HCT116 (cell line): Measurements from ENCODE around the gene HIVEP1. TPM values are rescaled to one million over a fixed set of nuclear protein-coding genes. Genes with fewer than 3 reads are reported as not detected.

Experiments used
- ATAC-seq: fragments of 200-7000 bp; cut with Tn5 transposase; 2 replicates; pipeline ENCODE4 v1.9.1; 2020; ENCODE audit warnings: mild to moderate bottlenecking, moderate library complexity
- BruUV-seq: library from RNA; stranded (reverse); fragments of 400-500 nt; replicated peaks from 2 replicates; lab custom pipeline; 2021; lab: Mats Ljungman, UMichigan
- CTCF ChIA-PET: fragments of 300-600 bp; sonication (Branson Sonifier 250); formaldehyde crosslinking; loops from one replicate; lab custom pipeline; 2021; ENCODE audit warnings: antibody characterized with exemption; lab: Charles Lee
- POLR2A ChIA-PET: fragments of 300-600, 350-600 bp; sonication (Branson Sonifier 250); formaldehyde crosslinking; loops from one replicate; lab custom pipeline; 2021; ENCODE audit warnings: antibody characterized with exemption; lab: Charles Lee
- RAD21 ChIA-PET, 2 experiments: fragments of 300-600 bp; sonication (Branson Sonifier 250); formaldehyde crosslinking; loops; one replicate each; lab custom pipeline; 2023; ENCODE audit warnings: low total read pairs in 2 of 2; ENCODE audit not compliant: uncharacterized antibody in 2 of 2, unreplicated experiment in 2 of 2, low non-redundant PET in 1 of 2; lab: Charles Lee
- DNase-seq: peaks from one replicate; pipeline ENCODE4 v3.0.0-alpha.2; 2010; ENCODE audit warnings: low read depth, low spot score
- H2AFZ ChIP-seq: fragments of 200-600 bp; shearing (Covaris generic), sonication (generic); 2 replicates; pipeline ENCODE4 v1.6.1; 2017; ENCODE audit warnings: low read depth, mixed run types, mixed read lengths, antibody characterized with exemption, low read length; ENCODE audit not compliant: poor library complexity, severe bottlenecking
- H3K27ac ChIP-seq: 2 replicates; pipeline ENCODE4 v1.5.1; 2012; ENCODE audit warnings: low read depth, low read length
- H3K27me3 ChIP-seq: fragments of 200-600 bp; sonication (generic); 2 replicates; pipeline ENCODE4 v1.6.1; 2016; ENCODE audit warnings: mixed run types, low read length, mixed read lengths; ENCODE audit not compliant: insufficient read depth
- H3K36me3 ChIP-seq, 2 experiments: fragments of 200-500 bp in 1 of 2; fragments of 200-600 bp in 1 of 2; sonication (Bioruptor generic) in 1 of 2; sonication (generic) in 1 of 2; 2 replicates each; pipeline versions ENCODE4 v1.5.1 to v1.6.1; 2014 to 2016; ENCODE audit warnings: low read length in 2 of 2, inconsistent platforms in 1 of 2, mixed read lengths in 1 of 2, mixed run types in 1 of 2; ENCODE audit not compliant: insufficient read depth in 2 of 2, control insufficient read depth in 1 of 2
- H3K4me1 ChIP-seq, 2 experiments: fragments of 200-600 bp in 1 of 2; sonication (generic) in 1 of 2; 2 replicates each; pipeline versions ENCODE4 v1.5.1 to v1.6.1; 2012 to 2017; ENCODE audit warnings: low read length in 2 of 2, inconsistent platforms in 1 of 2, mild to moderate bottlenecking in 1 of 2, mixed read lengths in 1 of 2, mixed run types in 1 of 2, moderate library complexity in 1 of 2; ENCODE audit not compliant: insufficient read depth in 2 of 2, control insufficient read depth in 1 of 2
- H3K4me2 ChIP-seq: fragments of 200-600 bp; sonication (generic); 2 replicates; pipeline ENCODE4 v1.6.1; 2017; ENCODE audit warnings: mixed run types, low read length, mixed read lengths
- H3K4me3 ChIP-seq, 2 experiments: fragments of 200-600 bp in 1 of 2; sonication (generic) in 1 of 2; replicated peaks in 1 of 2; 2 replicates each; pipeline ENCODE4 v1.5.1; 2011 to 2016; ENCODE audit warnings: low read length in 2 of 2, control low read depth in 1 of 2, low read depth in 1 of 2, mild to moderate bottlenecking in 1 of 2, mixed read lengths in 1 of 2, mixed run types in 1 of 2
- H3K79me2 ChIP-seq: fragments of 200-600 bp; sonication (generic); 2 replicates; pipeline ENCODE4 v1.6.1; 2017; ENCODE audit warnings: mild to moderate bottlenecking, mixed run types, low read length, moderate library complexity, mixed read lengths; ENCODE audit not compliant: insufficient read depth
- H3K9ac ChIP-seq: fragments of 200-600 bp; sonication (generic); 2 replicates; pipeline ENCODE4 v1.6.1; 2016; ENCODE audit warnings: low read length, mixed read lengths
- H3K9me2 ChIP-seq: fragments of 200-600 bp; sonication (generic), shearing (Covaris generic); 2 replicates; pipeline ENCODE4 v1.6.1; 2017; ENCODE audit warnings: mixed run types, mild to moderate bottlenecking, moderate library complexity; ENCODE audit not compliant: insufficient read depth
- H3K9me3 ChIP-seq, 2 experiments: fragments of 200-500 bp in 1 of 2; fragments of 200-600 bp in 1 of 2; sonication (Bioruptor generic) in 1 of 2; sonication (generic) in 1 of 2; 2 replicates each; pipeline ENCODE4 v1.6.1; 2014 to 2017; ENCODE audit warnings: low read length in 2 of 2, mixed read lengths in 2 of 2, inconsistent platforms in 1 of 2, low read depth in 1 of 2, mild to moderate bottlenecking in 1 of 2, mixed run types in 1 of 2, moderate library complexity in 1 of 2; ENCODE audit not compliant: control insufficient read depth in 1 of 2, insufficient read depth in 1 of 2
- H4K20me1 ChIP-seq: fragments of 200-600 bp; sonication (generic), shearing (Covaris generic); 2 replicates; pipeline ENCODE4 v1.6.1; 2017; ENCODE audit warnings: mixed run types, mild to moderate bottlenecking, moderate library complexity; ENCODE audit not compliant: insufficient read depth
- EGR1 ChIP-seq: IDR thresholded peaks from 2 replicates; pipeline ENCODE4 v1.6.1; 2012; ENCODE audit warnings: low read depth
- FOSL1 ChIP-seq: IDR thresholded peaks from 2 replicates; pipeline ENCODE4 v1.6.1; 2012; ENCODE audit warnings: low read depth
- MAX ChIP-seq: IDR thresholded peaks from 2 replicates; pipeline ENCODE4 v1.6.1; 2012
- RAD21 ChIP-seq: IDR thresholded peaks from 2 replicates; pipeline ENCODE4 v1.6.1; 2012; ENCODE audit warnings: low read depth, mild to moderate bottlenecking
- REST ChIP-seq: IDR thresholded peaks from 2 replicates; pipeline ENCODE4 v1.6.1; 2012; ENCODE audit warnings: low read depth
- SIN3A ChIP-seq: IDR thresholded peaks from 2 replicates; pipeline ENCODE4 v1.6.1; 2012; ENCODE audit warnings: low read depth
- SP1 ChIP-seq: IDR thresholded peaks from 2 replicates; pipeline ENCODE4 v1.6.1; 2012; ENCODE audit warnings: low read depth
- SRF ChIP-seq: IDR thresholded peaks from 2 replicates; pipeline ENCODE4 v1.6.1; 2012; ENCODE audit warnings: low read depth
- ZBTB33 ChIP-seq: IDR thresholded peaks from 2 replicates; pipeline ENCODE4 v1.6.1; 2011; ENCODE audit warnings: mild to moderate bottlenecking, low read length, moderate library complexity; ENCODE audit not compliant: insufficient replicate concordance; ENCODE audit errors: extremely low read depth
- intact Hi-C: fragments of 100-400 bp; cut with micrococcal nuclease; formaldehyde crosslinking; loops from 2 replicates; pipeline ENCODE4 v1.10.0; 2022
- total RNA-seq: library from RNA; stranded (reverse); gene quantifications from one replicate; pipeline ENCODE4 v1.2.1, GENCODE V29; 2021; ENCODE audit not compliant: unreplicated experiment

The HIVEP1 gene
- total RNA-seq, 1 experiment from 2014 or later, result 11.2 TPM

- no peaks in the 10 kb centered on the region for H3K4me1 ChIP-seq
- ChIA-PET CTCF (no interaction called here), POLR2A (no interaction called here), RAD21 (no interaction called here)
- no peak for ATAC-seq
- no TSS peak for BruUV-seq
- no peak overlapping the region for H3K9ac ChIP-seq
- no peaks in the 10 kb centered on the region for H3K79me2 ChIP-seq
- no peak overlapping the region for H3K4me3 ChIP-seq
- no peak overlapping the region for H2AFZ ChIP-seq
- no peak for DNase-seq
- H3K27me3 ChIP-seq, result no peaks in the 10 kb centered on the region
- TF ChIP-seq FOSL1 (no peak), EGR1 (no peak), REST (no peak), SRF (no peak), RAD21 (no peak), SP1 (no peak), MAX (no peak), ZBTB33 (no peak), SIN3A (no peak)
- TF ChIP-seq, all 23 proteins: peak for 0
- intact Hi-C loops, result no loop called here
- Histone ChIP-seq H3K27ac (no peak overlapping the region), H3K9me2 (no peaks in the 10 kb centered on the region), H4K20me1 (no peaks in the 10 kb centered on the region), H3K36me3 (no peaks in the 10 kb centered on the region), H3K4me2 (no peak overlapping the region), H3K9me3 (no peaks in the 10 kb centered on the region)
Measured at GRCh38 chr6:12171717-12172116, 159.6 kb downstream of the HIVEP1 start.
